GM18951 (cell line): Measurements from ENCODE around the gene TUFT1.
"Not testable (repeated sequence)": the region's sequence is repeated elsewhere in the genome, so short reads cannot be mapped to it uniquely, and the experiment has no call there.

Experiments
- POLR2A ChIP-seq: IDR thresholded peaks from 4 replicates; pipeline ENCODE4 v1.6.1; 2011; ENCODE audit warnings: mild to moderate bottlenecking; ENCODE audit not compliant: insufficient read length, insufficient read depth; ENCODE audit errors: extremely low read depth
- in situ Hi-C: fragments of 300-500 bp; cut with MboI; formaldehyde crosslinking; loops from one replicate; pipeline ENCODE4 v1.12.0; 2022; ENCODE audit warnings: low sequenced_read_pairs, mixed read lengths, inconsistent platforms; ENCODE audit not compliant: unreplicated experiment

Gene TUFT1

GRCh38 chr1:151518431-151518830 is 21.7 kb upstream of the TUFT1 start:
- no peak for TF ChIP-seq POLR2A
- in situ Hi-C loops = no loop called here

- in situ Hi-C loops = no loop called here
- TF ChIP-seq POLR2A = no peak
Observed at GRCh38 chr1:151518936-151519335, 21.2 kb upstream of the TUFT1 start.

GRCh38 chr1:151519667-151520066 is 20.4 kb upstream of the TUFT1 start:
- TF ChIP-seq POLR2A = no peak
- in situ Hi-C loops = no loop called here

- TF ChIP-seq POLR2A = no peak
- in situ Hi-C loops = no loop called here
Observed at GRCh38 chr1:151520359-151520758, 19.8 kb upstream of the TUFT1 start.

GRCh38 chr1:151522427-151522826 is 17.7 kb upstream of the TUFT1 start:
- in situ Hi-C loops = not testable (repeated sequence)

- no peak for TF ChIP-seq POLR2A
- in situ Hi-C loops = no loop called here
Observed at GRCh38 chr1:151523326-151523725, 16.8 kb upstream of the TUFT1 start.

- TF ChIP-seq POLR2A = no peak
- in situ Hi-C loops = no loop called here
Observed at GRCh38 chr1:151524736-151525135, 15.4 kb upstream of the TUFT1 start.

- no peak for TF ChIP-seq POLR2A
- in situ Hi-C loops = no loop called here
Observed at GRCh38 chr1:151526735-151527525, 13.2 kb upstream of the TUFT1 start.

GRCh38 chr1:151529211-151529702 is 10.9 kb upstream of the TUFT1 start:
- TF ChIP-seq POLR2A = no peak
- in situ Hi-C loops = no loop called here

GRCh38 chr1:151529781-151530180 is 10.3 kb upstream of the TUFT1 start:
- in situ Hi-C loops = no loop called here
- TF ChIP-seq POLR2A = no peak

- TF ChIP-seq POLR2A = no peak
- in situ Hi-C loops = no loop called here
Observed at GRCh38 chr1:151530461-151530860, 9.6 kb upstream of the TUFT1 start.

- in situ Hi-C loops = no loop called here
- no peak for TF ChIP-seq POLR2A
Observed at GRCh38 chr1:151533870-151534269, 6.2 kb upstream of the TUFT1 start.

- no peak for TF ChIP-seq POLR2A
- in situ Hi-C loops = no loop called here
Observed at GRCh38 chr1:151534662-151535278, 5.3 kb upstream of the TUFT1 start.
